IPS-NIHi7 (cell line): Measurements from ENCODE around the gene DHX32.
A peak's percentile ranks its signal among the peaks of the same experiment; 100 is the strongest.
"Not testable (repeated sequence)": the region's sequence is repeated elsewhere in the genome, so short reads cannot be mapped to it uniquely, and the experiment has no call there.

Source experiments
- DNase-seq: peaks from one replicate; pipeline ENCODE4 v3.0.0; 2012; ENCODE audit warnings: mixed read lengths; ENCODE audit errors: extremely low spot score

The DHX32 gene

DNA sequence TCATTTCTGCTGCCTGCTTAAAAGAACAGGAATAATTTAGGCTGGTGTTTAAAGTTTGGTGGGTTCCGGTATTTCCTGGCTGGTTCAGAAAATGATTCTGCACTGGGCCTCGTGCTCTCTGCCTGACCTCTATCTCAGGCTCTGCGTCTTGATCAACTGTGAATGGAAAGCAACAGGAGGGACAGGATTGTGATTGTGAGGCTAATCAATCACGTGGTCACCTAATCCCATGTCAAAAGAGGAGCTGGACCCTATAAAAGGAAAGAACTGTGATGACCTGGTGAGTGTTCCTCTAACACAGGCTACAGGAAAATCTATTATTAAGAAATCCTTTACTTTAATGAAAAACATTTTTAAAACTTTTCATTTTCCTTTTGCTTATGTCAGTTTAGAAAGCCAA is at the start of gene DHX32:
Gene DHX32, minus strand, starts transcription at position 101 of the 400 bp plus-strand sequence. CDS start 468 bp downstream, outside the sequence.
- peak; percentile 79 for DNase-seq

- DNase-seq = no peak
Measured at GRCh38 chr10:125929618-125930017, 48.5 kb upstream of the DHX32 start.

DNA sequence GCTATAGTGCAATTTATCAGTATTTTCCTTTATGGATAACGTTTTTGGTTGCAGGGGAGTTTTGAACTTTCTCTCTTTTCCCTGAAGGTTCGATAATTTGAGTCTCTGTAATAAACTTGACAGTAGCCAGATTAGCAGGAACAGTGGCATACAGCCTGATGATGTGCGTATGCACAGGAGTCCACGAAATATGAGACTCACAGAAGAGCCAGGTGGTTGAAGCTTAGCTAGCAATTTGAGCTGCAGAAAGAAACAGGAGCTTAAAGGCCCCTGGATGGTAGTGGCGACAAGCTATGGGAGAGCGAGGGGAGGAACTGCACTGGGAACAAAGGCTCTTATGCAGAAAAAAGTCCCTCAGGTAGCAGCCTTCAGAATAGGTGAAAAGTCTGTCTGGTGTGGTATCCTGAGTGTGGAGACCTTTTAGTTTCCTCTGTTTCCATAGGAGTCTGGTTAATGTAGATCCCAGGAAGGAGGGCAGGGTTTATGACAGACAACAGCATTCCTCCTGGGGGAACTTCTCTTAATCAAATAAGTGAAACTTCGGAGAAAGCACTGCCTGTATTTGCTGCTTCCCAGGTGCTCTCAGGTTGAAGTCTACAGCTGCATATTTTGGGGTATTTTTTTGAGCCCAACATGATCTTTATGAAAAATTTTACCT is 48.0 kb upstream of the DHX32 start:
- no peak for DNase-seq

DNA sequence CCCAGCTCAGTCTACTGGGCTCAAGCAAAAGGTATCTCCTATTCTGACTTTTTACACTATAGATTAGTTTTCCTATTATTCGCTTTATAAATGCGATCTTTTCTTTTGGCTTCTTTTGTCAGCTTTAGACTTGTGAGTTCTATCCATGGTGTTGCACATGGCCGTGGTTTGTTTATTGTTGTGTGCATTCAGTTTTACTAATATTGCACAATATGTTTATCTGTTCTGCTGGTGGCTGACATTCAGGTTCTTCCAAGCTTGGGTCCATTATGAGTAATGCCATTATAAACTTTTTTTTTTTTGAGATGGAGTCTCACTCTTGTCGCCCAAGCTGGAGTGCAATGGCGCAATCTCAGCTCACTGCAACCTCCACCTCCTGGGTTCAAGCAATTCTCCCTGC is 46.2 kb upstream of the DHX32 start:
- not testable (repeated sequence) for DNase-seq

- DNase-seq = no peak
Measured at GRCh38 chr10:125926247-125926646, 45.2 kb upstream of the DHX32 start.

DNA sequence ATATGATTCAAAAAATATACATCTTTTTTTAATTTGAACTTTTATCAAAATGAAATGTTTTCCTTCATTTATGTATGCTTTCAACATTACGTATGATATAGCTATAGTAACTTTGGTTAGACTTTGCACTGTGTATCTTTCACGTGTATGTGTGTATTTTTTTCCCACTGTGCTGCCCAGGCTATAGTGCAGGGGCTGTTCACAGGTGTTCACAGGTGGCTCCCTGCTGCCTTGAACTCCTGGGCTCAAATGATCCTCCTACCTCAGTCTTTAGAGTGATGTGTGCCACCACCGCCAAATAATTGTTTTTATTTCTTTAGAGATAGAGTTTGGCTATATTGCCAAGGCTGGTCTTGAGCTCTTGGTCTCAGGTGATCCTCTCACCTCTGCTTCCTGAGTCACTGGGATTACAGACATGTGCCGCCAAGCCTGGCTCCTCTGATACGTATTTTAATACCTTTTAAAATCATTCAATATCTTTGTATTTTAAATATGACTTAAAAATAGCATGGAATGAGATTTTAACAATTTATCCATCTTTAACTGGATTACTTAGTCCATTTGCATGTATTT is 44.3 kb upstream of the DHX32 start:
- no peak for DNase-seq

- DNase-seq = not testable (repeated sequence)
Measured at GRCh38 chr10:125921643-125922306, 40.7 kb upstream of the DHX32 start.

GRCh38 chr10:125917704-125918361 is 36.7 kb upstream of the DHX32 start:
- not testable (repeated sequence) for DNase-seq

DNA sequence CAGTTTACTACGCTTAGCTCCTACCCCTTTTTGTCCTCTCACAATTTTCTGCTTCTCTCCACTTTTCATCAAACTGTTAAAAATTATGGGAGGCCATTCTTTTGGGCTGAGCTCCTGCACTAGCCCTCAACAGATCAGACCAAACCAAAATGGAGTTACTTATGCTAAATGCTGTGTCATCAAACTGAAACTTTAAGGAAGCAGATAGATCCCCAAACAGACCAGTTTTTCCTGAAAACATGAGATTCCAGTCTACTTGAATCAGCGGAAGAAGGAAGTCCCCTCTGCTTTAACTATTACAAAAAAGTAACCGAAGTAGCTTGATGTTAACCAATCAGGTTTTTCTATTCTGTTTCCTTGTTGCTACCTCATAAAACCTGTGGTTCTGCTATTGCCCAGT is 35.9 kb upstream of the DHX32 start:
- DNase-seq = no peak

DNA sequence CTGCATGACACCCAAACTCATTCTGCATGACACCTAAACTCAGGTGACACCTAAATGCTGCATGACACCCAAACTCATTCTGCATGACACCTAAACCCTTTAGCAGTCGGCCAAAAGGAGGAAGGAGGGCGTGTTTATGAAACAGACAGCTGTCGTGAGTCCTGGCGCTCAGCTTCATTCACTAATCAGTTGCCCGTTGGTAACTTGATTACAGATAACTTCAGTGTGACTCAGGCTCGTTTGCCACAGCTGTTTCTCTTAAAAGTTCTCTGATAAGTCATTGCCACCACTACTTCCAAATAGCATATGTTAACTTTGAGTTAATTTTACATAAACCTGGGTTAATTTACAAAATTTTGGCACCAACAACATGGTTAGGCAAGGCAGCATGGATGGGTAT is 32.2 kb upstream of the DHX32 start:
- not testable (repeated sequence) for DNase-seq

DNA sequence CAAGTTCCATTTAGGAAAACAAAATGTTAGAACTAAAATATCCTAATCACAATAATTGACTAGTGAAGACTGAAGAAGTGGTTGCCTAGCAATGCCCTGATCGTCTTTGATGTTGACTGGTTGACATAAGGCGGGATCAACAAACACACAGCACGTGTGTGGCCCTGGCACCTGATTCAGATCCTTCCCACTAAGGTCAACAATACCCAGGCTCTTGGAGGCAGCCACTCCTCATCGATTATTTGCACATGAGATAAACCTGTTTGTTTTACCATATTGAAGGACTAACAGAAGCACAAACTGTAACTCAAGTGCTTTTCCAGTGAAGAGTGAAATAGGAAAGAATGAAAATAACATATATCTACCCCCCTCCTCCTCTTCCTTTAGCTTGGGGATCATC is 30.9 kb upstream of the DHX32 start:
- DNase-seq = no peak

GRCh38 chr10:125911145-125911544 is 30.1 kb upstream of the DHX32 start:
- no peak for DNase-seq

DNA sequence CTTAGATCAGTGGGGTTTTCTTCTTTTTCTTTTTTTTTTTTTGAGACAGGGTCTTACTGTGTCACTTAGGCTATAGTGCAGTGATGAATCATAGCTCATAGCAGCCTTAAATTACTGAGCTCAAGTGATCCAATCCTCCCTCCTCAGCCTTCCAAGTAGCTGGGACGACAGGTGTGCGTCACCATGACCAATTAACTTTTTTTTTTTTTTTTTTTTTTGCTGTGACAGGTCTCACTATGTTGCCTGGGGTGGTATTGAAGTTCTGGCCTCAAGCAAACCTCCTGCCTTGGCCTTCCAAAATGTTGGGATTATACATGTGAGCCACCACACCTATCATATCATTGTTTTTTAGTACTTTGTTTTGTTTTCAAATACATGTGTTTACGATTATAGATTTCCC is 28.4 kb upstream of the DHX32 start:
- not testable (repeated sequence) for DNase-seq

- DNase-seq = not testable (repeated sequence)
Measured at GRCh38 chr10:125908813-125909212, 27.7 kb upstream of the DHX32 start.

DNA sequence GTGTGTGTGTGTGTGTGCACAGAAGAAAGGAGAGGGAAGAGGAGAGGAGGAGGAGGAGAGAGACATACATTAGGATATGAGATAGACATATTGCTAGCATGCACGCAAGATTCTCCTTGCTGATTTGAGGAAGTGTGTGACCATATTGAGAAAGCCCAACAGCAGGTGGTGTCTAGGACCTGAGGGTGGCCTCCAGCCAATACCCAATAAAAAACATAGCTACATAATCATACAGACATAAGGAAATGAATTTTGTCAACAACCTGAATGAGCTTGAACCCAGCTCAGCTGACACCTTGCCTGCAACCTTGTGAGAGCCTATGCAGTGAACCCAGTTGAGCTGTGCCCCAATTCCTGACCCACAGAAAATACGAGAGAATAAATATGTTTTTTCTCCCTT is 26.5 kb upstream of the DHX32 start:
- DNase-seq = not testable (repeated sequence)

DNA sequence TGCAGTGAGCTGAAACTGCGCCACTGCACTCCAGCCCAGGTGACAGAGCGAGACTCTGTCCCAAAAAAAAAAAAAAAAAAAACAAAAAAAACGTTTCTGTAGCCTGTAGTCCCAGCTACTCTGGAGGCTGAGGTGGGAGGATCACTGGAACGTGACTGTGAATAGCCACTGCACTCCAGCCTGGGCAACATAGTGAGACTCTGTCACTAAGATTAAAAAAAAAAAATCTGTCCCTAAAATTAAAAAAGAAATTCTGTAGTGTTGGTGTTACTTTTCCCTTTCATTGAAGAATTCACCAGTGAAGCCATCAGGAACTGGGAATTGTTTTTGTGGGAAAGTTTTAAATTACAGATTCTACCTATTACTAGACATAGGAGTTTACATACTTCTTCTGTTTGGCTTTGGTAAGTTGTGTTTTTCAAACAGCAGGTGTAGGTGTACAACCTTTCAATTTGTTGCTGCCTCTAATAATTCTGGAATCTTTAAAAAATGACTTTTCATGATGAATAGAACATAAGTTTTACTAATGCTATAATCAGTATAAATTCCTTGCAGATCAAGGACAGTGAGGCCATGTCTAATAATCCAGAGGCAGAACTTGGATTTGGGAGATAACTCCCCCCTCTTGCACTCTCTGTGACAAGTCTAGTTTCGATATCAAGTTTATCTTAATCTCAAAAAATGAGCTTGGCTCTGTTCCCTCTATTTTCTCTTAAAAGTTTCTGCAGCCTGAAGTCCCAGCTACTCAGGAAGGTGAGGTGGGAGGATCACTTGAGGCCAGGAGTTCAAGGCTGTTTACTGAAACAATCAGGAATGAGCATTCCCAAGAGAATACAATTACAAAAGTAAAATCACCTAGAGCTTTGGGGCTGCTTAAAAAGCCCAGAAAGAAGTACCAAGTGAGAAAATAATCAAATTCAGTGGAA is 24.2 kb upstream of the DHX32 start:
- DNase-seq = not testable (repeated sequence)

DNA sequence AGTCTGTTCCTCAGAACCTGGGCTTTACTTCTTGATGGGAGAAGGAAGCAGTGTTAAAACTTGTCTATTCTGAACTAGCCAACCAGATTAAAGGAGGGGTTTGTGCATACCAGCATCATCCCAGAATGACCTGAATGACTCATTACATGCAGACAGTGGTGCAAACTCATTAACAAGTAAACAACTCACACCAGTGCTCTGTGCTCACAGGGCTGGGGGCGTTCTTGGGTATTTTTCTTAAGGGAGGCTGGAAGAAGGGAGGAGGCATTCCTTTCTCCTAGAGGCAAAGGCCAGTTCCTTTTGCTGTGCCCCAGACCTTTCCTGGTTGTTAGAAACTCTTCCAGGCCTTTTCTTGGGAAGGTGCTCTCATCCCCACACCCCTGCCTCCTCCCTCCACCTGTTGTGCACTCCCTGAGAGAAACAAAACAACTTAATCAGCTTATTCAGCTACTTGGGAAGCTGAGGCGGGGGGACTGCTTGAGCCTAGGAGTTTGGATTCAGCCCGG is 22.1 kb upstream of the DHX32 start:
- DNase-seq = not testable (repeated sequence)

DNA sequence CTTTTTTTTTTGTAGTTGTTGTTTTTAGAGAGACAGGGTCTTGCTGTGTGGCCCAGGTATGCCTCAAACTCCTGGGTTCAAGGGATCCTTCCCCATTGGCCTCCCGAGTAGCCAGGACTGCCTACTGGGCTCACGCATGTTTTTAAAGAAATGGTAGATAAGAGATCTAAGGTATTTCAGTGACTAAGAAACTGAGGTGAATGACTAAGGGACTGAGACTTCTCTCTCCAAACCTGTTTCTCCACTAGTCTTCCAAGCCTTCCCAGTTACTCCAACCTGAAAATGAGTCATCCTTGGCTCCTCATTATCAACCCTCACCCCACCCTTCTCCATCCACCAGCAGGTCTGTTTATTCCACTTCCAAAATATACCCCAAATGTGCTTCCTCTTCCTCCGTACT is 19.9 kb upstream of the DHX32 start:
- DNase-seq = not testable (repeated sequence)

DNA sequence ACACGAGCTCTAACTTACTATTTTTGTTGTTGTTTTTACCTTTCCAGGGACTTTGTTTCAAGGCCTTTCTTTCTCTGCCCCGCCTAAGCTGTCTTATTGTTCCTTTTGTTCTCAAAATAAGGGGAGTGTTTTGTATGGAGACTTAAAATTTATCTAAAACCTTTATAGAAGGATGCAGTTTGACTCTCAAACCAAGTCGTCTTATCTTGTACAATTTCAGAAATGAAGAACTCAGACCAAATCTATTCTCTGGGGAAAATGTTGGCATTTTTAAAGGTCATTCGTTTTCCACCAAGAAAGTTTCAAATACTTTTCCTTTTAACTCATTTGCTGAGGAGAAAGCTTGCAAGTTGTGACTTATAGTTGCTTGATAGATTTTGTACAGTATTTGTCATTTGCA is 16.2 kb upstream of the DHX32 start:
- not testable (repeated sequence) for DNase-seq

DNA sequence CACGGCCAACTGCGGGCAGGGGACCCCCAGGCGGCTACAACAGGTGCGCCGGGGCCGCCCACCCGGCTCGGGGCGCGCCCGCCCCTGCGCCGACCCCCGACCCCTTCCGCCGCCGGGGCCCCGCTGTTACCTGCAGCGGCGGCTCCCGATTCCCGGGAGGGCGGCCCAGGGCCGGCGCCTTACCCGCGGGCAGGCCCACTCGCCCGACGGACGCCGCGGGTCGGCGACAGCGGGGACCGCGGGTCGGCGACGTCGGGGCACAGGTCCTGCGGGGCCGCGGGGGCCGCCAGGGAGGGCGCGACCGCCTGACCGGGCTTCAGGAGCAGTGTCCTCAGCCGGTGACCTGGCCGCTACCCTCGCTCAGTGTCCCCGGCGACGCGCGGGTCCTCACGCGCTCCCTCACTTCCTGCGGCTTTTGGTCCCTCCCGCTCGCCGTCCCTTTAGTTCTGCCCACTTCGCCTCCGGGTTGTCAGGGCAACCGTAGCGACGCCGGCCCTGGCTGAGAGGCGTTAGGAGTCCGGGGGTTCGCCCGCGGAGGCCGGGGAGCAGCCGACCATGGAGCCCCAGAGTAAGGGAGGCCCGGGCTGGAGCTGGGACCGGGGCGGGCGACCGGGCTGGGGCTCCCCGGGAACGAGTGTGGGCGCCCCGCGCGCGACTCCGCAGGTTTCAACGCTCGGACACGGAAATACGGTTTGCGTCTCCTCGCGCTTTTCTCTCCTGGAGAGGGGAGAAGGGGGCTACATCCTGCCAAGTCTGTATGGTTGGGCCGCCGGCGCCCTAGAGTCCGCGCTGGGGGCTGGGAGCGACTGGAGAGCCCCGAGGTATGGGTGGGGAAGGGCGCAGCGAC is 15.2 kb upstream of the DHX32 start, which contains the start of gene FANK1:
Gene FANK1, plus strand, starts transcription at position 477 of the 847 bp plus-strand sequence. Its CDS starts 79 bp downstream, at position 556.
- peak; percentile 57 for DNase-seq
